Mammary epithelial cell (primary cell): ENCODE results near the gene SELENOO.

ENCODE experiments used
- EZH2 ChIP-seq: IDR thresholded peaks from 2 replicates; pipeline ENCODE4 v1.6.1; 2012; ENCODE audit warnings: low read length, inconsistent platforms, borderline replicate concordance
- TF ChIP-seq, protein P1 (sequence below), 2 donors: IDR thresholded peaks in 1 of 2; conservative IDR thresholded peaks in 1 of 2; 2 replicates each; pipeline ENCODE4 v1.5.1; 2011 to 2012; ENCODE audit warnings: inconsistent platforms in 2 of 2, low read length in 2 of 2, mild to moderate bottlenecking in 2 of 2, control low read depth in 1 of 2, low read depth in 1 of 2; ENCODE audit not compliant: insufficient read depth in 1 of 2; ENCODE audit errors: extremely low read depth in 1 of 2

DNA sequence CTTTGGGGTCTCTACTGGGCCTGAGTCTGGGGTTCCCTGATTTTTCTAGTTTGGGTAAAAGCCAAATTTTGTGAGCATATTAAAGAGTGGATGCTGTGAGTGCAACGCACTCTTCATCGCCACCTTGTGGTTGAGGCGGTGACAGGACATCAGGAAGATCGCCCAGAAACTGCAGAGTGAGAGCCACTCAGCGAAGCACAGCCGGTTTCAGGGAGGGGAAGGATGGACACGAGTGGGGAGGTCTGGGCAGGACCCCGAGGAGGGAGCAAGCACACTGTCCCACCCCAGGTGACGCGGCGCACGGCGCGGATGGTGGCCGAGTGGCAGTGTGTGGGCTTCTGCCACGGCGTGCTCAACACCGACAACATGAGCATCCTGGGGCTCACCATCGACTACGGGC lies 9.1 kb downstream of the SELENOO start:
- TF ChIP-seq EZH2 = no peak
- TF ChIP-seq, protein P1, sequence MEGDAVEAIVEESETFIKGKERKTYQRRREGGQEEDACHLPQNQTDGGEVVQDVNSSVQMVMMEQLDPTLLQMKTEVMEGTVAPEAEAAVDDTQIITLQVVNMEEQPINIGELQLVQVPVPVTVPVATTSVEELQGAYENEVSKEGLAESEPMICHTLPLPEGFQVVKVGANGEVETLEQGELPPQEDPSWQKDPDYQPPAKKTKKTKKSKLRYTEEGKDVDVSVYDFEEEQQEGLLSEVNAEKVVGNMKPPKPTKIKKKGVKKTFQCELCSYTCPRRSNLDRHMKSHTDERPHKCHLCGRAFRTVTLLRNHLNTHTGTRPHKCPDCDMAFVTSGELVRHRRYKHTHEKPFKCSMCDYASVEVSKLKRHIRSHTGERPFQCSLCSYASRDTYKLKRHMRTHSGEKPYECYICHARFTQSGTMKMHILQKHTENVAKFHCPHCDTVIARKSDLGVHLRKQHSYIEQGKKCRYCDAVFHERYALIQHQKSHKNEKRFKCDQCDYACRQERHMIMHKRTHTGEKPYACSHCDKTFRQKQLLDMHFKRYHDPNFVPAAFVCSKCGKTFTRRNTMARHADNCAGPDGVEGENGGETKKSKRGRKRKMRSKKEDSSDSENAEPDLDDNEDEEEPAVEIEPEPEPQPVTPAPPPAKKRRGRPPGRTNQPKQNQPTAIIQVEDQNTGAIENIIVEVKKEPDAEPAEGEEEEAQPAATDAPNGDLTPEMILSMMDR (conservative IDR thresholded peaks at IDR 0.05 in 1 of 2, IDR thresholded peaks at IDR 0.05 in 1 of 2; ENCODE audit: extremely low read depth in 1 of 2, insufficient read depth in 1 of 2, low read depth in 1 of 2, low read length in 2 of 2) = peak; percentile 83 to 93
